Mesothelial cell of epicardium (in vitro differentiated cells): ENCODE measurements around the gene S100A6. TPM values are rescaled to one million over a fixed set of nuclear protein-coding genes. Genes with fewer than 3 reads are reported as not detected.
"Not testable (repeated sequence)": the region's sequence is repeated elsewhere in the genome, so short reads cannot be mapped to it uniquely, and the experiment has no call there.

ENCODE experiments used
- DNase-seq, 2 experiments: peaks; one replicate each; pipeline ENCODE4 v3.0.0; 2021; ENCODE audit warnings: low spot score in 2 of 2; ENCODE audit not compliant: unreplicated experiment in 2 of 2
- H3K27ac Mint-ChIP-seq: 2 replicates; pipeline ENCODE4 v1.8.0; 2021; ENCODE audit warnings: mixed read lengths
- H3K27me3 Mint-ChIP-seq: 2 replicates; pipeline ENCODE4 v1.8.0; 2021; ENCODE audit warnings: low read depth, mixed read lengths
- H3K36me3 Mint-ChIP-seq: 2 replicates; pipeline ENCODE4 v1.8.0; 2021; ENCODE audit warnings: mixed read lengths
- H3K4me1 Mint-ChIP-seq: 2 replicates; pipeline ENCODE4 v1.8.0; 2021; ENCODE audit warnings: mixed read lengths
- H3K4me3 Mint-ChIP-seq: 2 replicates; pipeline ENCODE4 v1.8.0; 2021; ENCODE audit warnings: mild to moderate bottlenecking, moderate library complexity, mixed read lengths
- H3K9me3 Mint-ChIP-seq: 2 replicates; pipeline ENCODE4 v1.8.0; 2021; ENCODE audit warnings: mixed read lengths
- total RNA-seq: library from RNA; stranded (reverse); gene quantifications from 3 replicates; pipeline ENCODE4 v1.2.1, GENCODE V29; 2021
- TF ChIP-seq, protein P1 (sequence below): fragments of 200-600 bp; sonication (generic); IDR thresholded peaks from one replicate; pipeline ENCODE4 v1.5.0; 2021; ENCODE audit warnings: antibody characterized with exemption; ENCODE audit not compliant: unreplicated experiment

The S100A6 gene
- total RNA-seq, result 2.4 to 4.4 TPM (median 3.9 TPM) in 3 replicates

DNA sequence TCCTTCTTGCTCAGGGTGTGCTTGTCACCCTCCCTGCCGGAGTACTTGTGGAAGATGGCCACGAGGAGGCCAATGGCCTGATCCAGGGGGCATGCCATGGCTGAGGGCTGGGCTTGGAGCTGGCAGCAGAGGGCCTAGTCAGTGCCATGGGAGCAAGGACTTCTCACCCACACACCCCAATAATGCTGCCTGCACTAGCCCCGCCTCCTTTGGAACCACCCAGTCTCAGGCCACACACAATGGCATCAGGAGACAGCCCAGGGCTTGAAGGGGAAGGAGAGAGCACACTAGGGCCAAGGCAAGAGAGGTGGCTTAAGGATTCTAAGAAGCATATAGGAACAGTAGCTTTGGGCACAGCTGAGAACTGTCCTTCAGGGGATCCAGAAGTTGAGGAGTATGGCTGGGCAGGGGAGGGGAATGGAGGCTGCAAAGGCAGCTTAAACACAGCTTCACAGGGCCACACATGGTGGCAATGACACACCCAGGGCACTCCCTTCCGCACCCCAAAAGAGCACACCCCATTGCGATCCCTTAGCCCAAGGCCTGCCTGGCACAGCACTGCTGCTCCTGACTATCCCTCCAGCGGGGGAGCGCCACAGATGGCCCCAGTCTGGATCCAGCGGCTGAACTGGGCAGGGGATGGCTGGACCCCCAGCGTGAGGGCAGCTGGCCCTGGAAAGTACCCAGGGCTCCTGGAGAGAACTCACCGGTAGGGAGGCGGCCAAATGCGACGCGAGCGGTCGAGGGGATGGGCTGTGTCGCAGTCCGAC lies at the start of gene S100A6:
S100A6 (minus strand) TSS at position 750 of the 770 bp plus-strand sequence; CDS start at position 98, 652 bp downstream.
- H3K27ac Mint-ChIP-seq, result no peak within 1 kb of the TSS
- TF ChIP-seq, protein P1, sequence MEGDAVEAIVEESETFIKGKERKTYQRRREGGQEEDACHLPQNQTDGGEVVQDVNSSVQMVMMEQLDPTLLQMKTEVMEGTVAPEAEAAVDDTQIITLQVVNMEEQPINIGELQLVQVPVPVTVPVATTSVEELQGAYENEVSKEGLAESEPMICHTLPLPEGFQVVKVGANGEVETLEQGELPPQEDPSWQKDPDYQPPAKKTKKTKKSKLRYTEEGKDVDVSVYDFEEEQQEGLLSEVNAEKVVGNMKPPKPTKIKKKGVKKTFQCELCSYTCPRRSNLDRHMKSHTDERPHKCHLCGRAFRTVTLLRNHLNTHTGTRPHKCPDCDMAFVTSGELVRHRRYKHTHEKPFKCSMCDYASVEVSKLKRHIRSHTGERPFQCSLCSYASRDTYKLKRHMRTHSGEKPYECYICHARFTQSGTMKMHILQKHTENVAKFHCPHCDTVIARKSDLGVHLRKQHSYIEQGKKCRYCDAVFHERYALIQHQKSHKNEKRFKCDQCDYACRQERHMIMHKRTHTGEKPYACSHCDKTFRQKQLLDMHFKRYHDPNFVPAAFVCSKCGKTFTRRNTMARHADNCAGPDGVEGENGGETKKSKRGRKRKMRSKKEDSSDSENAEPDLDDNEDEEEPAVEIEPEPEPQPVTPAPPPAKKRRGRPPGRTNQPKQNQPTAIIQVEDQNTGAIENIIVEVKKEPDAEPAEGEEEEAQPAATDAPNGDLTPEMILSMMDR, result no peak

DNA sequence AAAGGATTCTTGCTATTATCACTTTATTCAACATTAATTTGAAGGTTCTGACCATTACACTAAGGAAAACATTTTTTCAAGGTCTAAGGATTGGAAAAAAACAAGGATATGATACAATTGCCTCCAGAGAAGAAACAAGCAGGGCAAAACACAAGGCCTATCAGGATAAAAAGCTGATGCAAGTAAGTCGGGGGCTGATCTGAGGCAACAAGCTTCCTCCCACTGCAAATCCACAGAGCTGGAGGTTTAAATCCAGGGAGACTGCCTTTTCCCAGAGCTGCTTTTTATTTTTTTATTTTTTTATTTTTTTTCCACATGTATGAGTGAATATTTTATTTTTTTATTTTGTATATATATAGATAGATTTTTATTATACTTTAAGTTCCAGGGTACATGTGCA lies 49.2 kb upstream of the S100A6 start:
- DNase-seq, result no peak
- Mint-ChIP-seq H3K27me3 (no peaks in the 10 kb centered on the region), H3K27ac (no peak overlapping the region), H3K4me1 (peaks cover 13% of the 10 kb centered on the region), H3K36me3 (no peaks in the 10 kb centered on the region), H3K9me3 (no peaks in the 10 kb centered on the region), H3K4me3 (no peak overlapping the region)
- TF ChIP-seq, protein P1, result no peak

More for the DNA sequence above, at the start of gene S100A6:
- DNase-seq, result no peak
- Mint-ChIP-seq H3K4me1 (peaks cover 33% of the 10 kb centered on the region), H3K27me3 (no peaks in the 10 kb centered on the region), H3K36me3 (no peaks in the 10 kb centered on the region), H3K9me3 (no peaks in the 10 kb centered on the region), H3K4me3 (peak within 1 kb of the TSS; percentile 33)

DNA sequence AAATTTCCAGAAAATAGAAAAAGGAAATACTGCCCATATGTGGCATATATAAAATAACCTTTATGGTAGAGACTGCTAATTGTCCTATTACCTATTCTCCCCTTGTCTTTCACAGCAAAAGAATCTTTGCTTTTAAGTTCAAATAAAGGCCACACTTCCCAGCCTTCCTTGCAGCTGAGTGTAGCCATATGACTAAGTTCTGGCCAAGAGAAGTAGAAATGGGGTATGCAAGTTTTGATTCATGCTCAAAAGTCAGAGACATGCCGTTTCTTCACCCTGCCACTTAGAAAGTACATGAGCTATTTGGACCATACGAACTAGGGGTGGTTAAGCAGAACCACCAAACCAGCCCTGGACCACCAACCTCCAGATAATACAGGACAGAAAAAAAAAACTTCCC lies 48.2 kb upstream of the S100A6 start:
- no peaks in the 10 kb centered on the region for H3K36me3 Mint-ChIP-seq

DNA sequence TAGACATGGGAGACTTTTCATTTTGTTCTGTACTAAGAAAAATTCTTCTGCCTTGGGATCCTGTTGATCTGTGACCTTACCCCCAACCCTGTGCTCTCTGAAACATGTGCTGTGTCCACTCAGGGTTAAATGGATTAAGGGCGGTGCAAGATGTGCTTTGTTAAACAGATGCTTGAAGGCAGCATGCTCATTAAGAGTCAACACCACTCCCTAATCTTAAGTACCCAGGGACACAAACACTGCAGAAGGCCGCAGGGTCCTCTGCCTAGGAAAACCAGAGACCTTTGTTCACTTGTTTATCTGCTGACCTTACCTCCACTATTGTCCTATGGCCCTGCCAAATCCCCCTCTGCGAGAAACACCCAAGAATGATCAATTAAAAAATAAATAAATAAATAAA lies 47.7 kb upstream of the S100A6 start:
- not testable (repeated sequence) for H3K27ac Mint-ChIP-seq, H3K4me3 Mint-ChIP-seq, H3K36me3 Mint-ChIP-seq, DNase-seq, H3K9me3 Mint-ChIP-seq, H3K27me3 Mint-ChIP-seq
- peaks cover 23% of the 10 kb centered on the region for H3K4me1 Mint-ChIP-seq

More for the DNA sequence above, 48.2 kb upstream of the S100A6 start:
- Mint-ChIP-seq H3K4me1 (peaks cover 18% of the 10 kb centered on the region), H3K4me3 (no peak overlapping the region), H3K27me3 (no peaks in the 10 kb centered on the region), H3K27ac (peak overlapping the region; percentile 1), H3K9me3 (no peaks in the 10 kb centered on the region)
- no peak for DNase-seq
- TF ChIP-seq, protein P1, result no peak

GRCh38 chr1:153582836-153583235 lies 47.0 kb upstream of the S100A6 start:
- H3K4me3 Mint-ChIP-seq, H3K27me3 Mint-ChIP-seq: not testable (repeated sequence)

GRCh38 chr1:153578936-153579335 lies 43.1 kb upstream of the S100A6 start:
- H3K4me1 Mint-ChIP-seq, result peaks cover 20% of the 10 kb centered on the region
- H3K27me3 Mint-ChIP-seq, result no peaks in the 10 kb centered on the region
- H3K4me3 Mint-ChIP-seq, result no peak overlapping the region
- no peak for DNase-seq
- TF ChIP-seq, protein P1, result no peak
- H3K9me3 Mint-ChIP-seq, result no peaks in the 10 kb centered on the region
- peak overlapping the region; percentile 62 for H3K27ac Mint-ChIP-seq
- H3K36me3 Mint-ChIP-seq, result no peaks in the 10 kb centered on the region

More at GRCh38 chr1:153582836-153583235, 47.0 kb upstream of the S100A6 start:
- peaks cover 29% of the 10 kb centered on the region for H3K4me1 Mint-ChIP-seq
- not testable (repeated sequence) for H3K36me3 Mint-ChIP-seq, DNase-seq, H3K27ac Mint-ChIP-seq, H3K9me3 Mint-ChIP-seq
